Activated T-cell treated with anti-CD3 and anti-CD28 coated beads for 1 hour (primary cell): ENCODE results near the gene FOXD4L1.
"Not testable (repeated sequence)": the region's sequence is repeated elsewhere in the genome, so short reads cannot be mapped to it uniquely, and the experiment has no call there.

Experiments
- DNase-seq: peaks from one replicate; pipeline ENCODE4 v3.0.0-alpha.2; 2020; ENCODE audit warnings: low read depth

FOXD4L1 gene

DNA sequence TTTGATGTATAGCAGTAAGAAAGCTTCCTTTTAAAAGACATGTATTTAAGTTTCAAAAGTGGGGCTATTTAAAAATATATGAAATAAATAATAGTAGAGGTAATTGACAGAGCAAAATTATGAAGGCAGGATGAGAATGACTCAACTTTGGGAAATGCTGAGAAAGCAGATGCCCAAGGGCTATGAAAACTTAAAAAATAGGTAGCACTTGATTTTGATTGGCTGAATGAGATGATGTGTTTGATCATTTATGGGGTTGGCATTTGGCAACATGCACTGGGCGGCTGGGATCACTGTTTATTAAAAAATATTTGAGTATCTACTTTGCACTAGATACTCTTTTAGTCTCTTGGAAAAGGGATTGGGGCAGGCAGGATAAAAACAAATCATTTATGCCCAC, 26.5 kb downstream of the FOXD4L1 start:
- DNase-seq = not testable (repeated sequence)

GRCh38 chr2:113527350-113528045, 29.0 kb downstream of the FOXD4L1 start:
- DNase-seq = not testable (repeated sequence)

DNA sequence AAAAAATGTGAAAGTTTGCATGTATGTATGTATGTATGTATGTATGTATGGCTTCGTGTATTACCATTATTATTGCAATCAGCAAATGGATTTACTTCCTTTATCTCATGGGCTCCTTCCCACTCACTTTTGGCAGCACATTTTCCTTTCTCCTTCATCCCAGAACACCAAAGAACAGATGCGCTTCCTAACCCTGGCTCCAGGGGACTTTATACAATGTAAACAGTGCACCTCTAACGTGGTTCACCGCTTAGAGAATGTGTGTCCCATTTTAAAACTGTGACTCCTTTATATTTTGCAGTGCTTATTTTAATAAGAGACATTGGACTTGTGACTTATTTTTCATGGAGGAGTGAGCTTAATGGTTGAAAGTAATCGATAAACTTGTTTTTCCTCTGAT, 29.7 kb downstream of the FOXD4L1 start:
- not testable (repeated sequence) for DNase-seq

- not testable (repeated sequence) for DNase-seq
These were observed 30.4 kb downstream of the FOXD4L1 start for GRCh38 chr2:113528904-113529303.

- not testable (repeated sequence) for DNase-seq
These were observed 34.5 kb downstream of the FOXD4L1 start for GRCh38 chr2:113532991-113533390.

DNA sequence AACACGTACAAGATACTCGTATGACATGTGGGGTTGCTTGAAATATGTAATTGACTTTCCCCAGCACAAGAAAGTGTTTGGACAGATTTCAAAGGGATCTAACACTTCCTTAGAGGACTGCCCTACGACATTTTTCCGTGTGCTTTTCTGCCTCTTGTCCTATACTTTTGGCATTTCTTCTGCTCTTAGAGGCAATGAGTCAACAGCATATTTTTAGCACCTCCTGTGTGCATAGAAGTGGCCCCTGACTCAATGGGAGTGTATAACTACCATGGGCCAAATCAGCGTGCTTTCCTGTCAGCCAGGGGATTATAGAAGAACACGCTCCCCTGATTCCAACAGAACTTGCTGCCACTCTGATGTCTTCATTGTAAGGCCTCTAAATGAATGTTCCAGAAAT, 38.1 kb downstream of the FOXD4L1 start:
- not testable (repeated sequence) for DNase-seq

- not testable (repeated sequence) for DNase-seq
These were observed 42.4 kb downstream of the FOXD4L1 start for GRCh38 chr2:113540834-113541203.

GRCh38 chr2:113541204-113541975, 42.9 kb downstream of the FOXD4L1 start:
- peak; percentile 2 for DNase-seq

DNA sequence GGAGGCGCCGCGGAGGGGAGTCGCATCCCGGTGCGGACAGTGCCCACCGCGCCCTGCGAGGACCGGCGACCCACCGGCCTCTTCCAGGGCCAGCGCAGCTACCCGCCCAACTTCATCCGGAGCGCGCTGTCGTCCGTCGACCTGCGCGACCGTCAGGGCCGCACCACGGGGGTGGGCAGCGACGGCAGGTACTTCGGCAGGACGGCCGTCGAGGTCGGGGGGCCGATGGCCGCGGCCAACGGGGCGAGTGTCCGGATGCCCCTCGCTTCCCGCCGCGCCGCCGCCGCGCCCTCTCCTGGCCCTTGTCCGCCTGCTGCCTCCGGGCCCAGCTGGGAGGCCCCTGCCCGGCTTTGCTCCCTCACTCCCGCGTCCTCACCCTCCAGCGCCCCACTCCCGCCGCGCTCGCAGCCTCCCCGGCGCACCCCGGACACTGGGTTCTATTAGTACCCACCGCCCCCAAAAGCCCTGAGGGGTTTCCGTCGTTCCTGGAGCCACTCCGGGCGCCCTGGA, 43.6 kb downstream of the FOXD4L1 start:
- DNase-seq = not testable (repeated sequence)

DNA sequence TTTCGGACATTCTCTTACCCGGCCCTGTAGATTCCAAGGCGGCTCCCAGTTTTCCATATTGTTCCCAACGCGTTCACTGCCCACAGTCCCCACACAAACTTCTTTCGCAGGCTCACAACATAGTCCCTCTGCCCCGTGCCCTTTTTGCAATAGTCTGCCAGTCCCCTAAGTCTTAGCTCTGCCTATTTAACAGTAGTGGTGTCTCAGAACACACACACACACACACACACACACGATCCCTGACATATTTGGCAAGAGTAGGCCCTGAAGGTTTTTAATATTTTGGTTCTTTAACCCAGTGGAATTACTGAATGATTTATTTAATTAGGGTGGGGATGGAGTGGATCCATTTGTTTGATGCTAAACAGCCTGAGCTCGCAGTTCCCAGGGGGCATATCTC, 44.1 kb downstream of the FOXD4L1 start:
- not testable (repeated sequence) for DNase-seq
